Psoas muscle (tissue), 8 donors: Measurements from ENCODE around the gene CEP250. TPM values are rescaled to one million over a fixed set of nuclear protein-coding genes. Genes with fewer than 3 reads are reported as not detected.

Source experiments
- ATAC-seq, 4 donors: fragments of 200-7000 bp; cut with Tn5 transposase; one replicate each; pipeline ENCODE4 v1.9.1; 2020; ENCODE audit warnings: moderate library complexity in 3 of 4, mild to moderate bottlenecking in 2 of 4
- DNase-seq, 2 donors: peaks; one replicate each; pipeline ENCODE4 v3.0.0-alpha.2; 2020
- H3K27ac ChIP-seq: fragments of 200-600 bp; one replicate; pipeline ENCODE4 v1.8.0; 2022
- H3K27me3 ChIP-seq, 3 donors: fragments of 200-600 bp in 1 of 3; one replicate each; pipeline versions ENCODE4 v1.6.1 to v1.8.0; 2013 to 2022; ENCODE audit warnings: low read length in 2 of 3, mild to moderate bottlenecking in 2 of 3, moderate library complexity in 1 of 3; ENCODE audit not compliant: insufficient read depth in 3 of 3
- H3K36me3 ChIP-seq, 2 donors: fragments of 200-600 bp in 1 of 2; one replicate each; pipeline versions ENCODE4 v1.6.1 to v1.8.0; 2013 to 2022; ENCODE audit warnings: low read depth in 1 of 2, mild to moderate bottlenecking in 1 of 2, moderate library complexity in 1 of 2; ENCODE audit not compliant: insufficient read depth in 1 of 2
- H3K4me1 ChIP-seq: fragments of 200-600 bp; one replicate; pipeline ENCODE4 v1.8.0; 2022
- H3K4me3 ChIP-seq: fragments of 200-600 bp; one replicate; pipeline ENCODE4 v1.8.0; 2022; ENCODE audit warnings: mild to moderate bottlenecking
- H3K9me3 ChIP-seq: fragments of 200-600 bp; one replicate; pipeline ENCODE4 v1.8.0; 2022
- WGBS, 3 donors: extraction: QIAGEN DNeasy Blood & Tissue Kit; methylation state at CpG; one replicate each; pipeline versions ENCODE4 v1.1.6 to v1.1.7; 2013; 5-methylcytosine and 5-hydroxymethylcytosine counted together
- intact Hi-C, 2 donors: fragments of 100-400 bp; cut with DNase I; formaldehyde crosslinking; loops; one replicate each; pipeline versions ENCODE4 v1.11.0 to v1.14.2; 2022
- long read RNA-seq, 2 donors: library from polyadenylated mRNA; unstranded; transcript quantifications; one replicate each; pipeline ENCODE4 v2.0.0, GENCODE V29; 2021
- polyA plus RNA-seq, 3 donors: library from polyadenylated mRNA; stranded (reverse); fragments of 200-250 nt; gene quantifications; one replicate each; pipeline ENCODE4 v1.2.3, GENCODE V29; 2013
- total RNA-seq, 4 donors: library from RNA; stranded (reverse); fragmentation: NEBNext Ultra II Directional in 2 of 4; extraction: Animal tissue kit (Norgen Biotek cat#: 25700) in 2 of 4; gene quantifications; one replicate each; pipeline versions ENCODE4 v1.2.1 to v1.2.4, GENCODE V29; 2021 to 2023
- TF ChIP-seq, protein P1 (sequence below): fragments of 200-600 bp; IDR thresholded peaks from one replicate; pipeline ENCODE4 v1.8.0; 2022; ENCODE audit warnings: antibody characterized with exemption
- donor health status: healthy with polysubstance abuse.
- donor health status: DM: no; HTN: no; CAD: no; lungs with moderate emphysema.
- donor health status: Bipolar disorder and iron deficiency.
- donor health status: healthy.
- donor health status: DM: yes; HTN: yes; CAD: no.
- donor health status: DM: no; HTN: no; CAD: no.
- donor health status: DM: no; HTN: no; CAD: no.
- donor health status: DM: yes; HTN: yes; CAD: no.

CEP250 gene, protein sequence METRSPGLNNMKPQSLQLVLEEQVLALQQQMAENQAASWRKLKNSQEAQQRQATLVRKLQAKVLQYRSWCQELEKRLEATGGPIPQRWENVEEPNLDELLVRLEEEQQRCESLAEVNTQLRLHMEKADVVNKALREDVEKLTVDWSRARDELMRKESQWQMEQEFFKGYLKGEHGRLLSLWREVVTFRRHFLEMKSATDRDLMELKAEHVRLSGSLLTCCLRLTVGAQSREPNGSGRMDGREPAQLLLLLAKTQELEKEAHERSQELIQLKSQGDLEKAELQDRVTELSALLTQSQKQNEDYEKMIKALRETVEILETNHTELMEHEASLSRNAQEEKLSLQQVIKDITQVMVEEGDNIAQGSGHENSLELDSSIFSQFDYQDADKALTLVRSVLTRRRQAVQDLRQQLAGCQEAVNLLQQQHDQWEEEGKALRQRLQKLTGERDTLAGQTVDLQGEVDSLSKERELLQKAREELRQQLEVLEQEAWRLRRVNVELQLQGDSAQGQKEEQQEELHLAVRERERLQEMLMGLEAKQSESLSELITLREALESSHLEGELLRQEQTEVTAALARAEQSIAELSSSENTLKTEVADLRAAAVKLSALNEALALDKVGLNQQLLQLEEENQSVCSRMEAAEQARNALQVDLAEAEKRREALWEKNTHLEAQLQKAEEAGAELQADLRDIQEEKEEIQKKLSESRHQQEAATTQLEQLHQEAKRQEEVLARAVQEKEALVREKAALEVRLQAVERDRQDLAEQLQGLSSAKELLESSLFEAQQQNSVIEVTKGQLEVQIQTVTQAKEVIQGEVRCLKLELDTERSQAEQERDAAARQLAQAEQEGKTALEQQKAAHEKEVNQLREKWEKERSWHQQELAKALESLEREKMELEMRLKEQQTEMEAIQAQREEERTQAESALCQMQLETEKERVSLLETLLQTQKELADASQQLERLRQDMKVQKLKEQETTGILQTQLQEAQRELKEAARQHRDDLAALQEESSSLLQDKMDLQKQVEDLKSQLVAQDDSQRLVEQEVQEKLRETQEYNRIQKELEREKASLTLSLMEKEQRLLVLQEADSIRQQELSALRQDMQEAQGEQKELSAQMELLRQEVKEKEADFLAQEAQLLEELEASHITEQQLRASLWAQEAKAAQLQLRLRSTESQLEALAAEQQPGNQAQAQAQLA (N-terminal part only)
- total RNA-seq (10 to 100 TPM; 17.0 to 19.3 (median 17.6) TPM), polyA plus RNA-seq (10 to 100 TPM in 1 of 3 donors, 1 to 10 TPM in 2; 4.2 to 13.2 (median 7.4) TPM)
- long read RNA-seq, donor 1, partial matches to known transcripts: 10 of 20 reads
- long read RNA-seq, donor 1, other reads (novel, unspliced or antisense): 10 of 20 reads
- long read RNA-seq, donor 2, partial matches to known transcripts: 4 of 13 reads
- long read RNA-seq, donor 2, other reads (novel, unspliced or antisense): 9 of 13 reads

DNA sequence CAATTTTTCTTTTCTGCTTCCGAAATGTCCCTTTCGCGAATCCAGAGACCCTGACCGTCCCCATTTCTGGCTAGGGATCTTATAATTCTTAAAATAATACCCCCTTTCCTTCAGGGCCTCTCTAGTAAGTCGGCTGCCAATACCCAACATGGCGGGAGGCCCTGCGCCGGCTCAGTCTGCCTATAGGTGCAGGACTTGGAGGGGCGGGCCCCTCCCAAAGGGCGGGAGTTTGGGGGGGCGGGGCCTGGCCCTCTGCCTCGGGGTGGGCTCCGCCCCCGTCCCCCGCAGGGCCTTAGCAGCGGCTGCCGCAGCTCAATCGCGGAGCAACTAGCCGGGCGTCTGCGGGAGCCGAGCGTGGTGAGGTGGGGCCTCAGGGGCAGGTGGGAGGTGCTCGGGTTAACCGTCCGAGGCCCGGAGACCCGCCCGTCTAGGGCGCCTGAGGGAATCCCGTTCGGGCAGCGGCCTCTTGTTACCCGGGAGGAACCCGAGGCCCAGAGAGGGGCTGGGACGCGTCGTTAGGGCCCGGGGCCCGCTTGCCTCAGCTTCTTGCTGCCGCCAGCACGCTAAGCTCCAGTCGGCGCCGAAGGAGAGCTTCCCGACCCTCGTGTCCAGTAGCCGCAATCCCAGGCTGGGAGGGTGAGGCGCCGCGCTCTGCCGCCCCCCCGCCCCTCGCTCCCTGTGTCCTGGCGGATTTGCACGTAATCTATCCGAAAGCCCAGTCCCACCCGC, at the start of gene CEP250:
TSS of gene CEP250 (plus strand) at position 718 of the 729 bp plus-strand sequence. CDS start 6,770 bp downstream, outside the sequence.
- peaks cover 17% of the 10 kb centered on the region for H3K4me1 ChIP-seq
- peaks cover 0 to 11% of the 10 kb centered on the region in 2 donors for H3K36me3 ChIP-seq
- 0 to 1% (median 0%) methylated on average over 33 to 59 of the region's 59 CpGs for WGBS, 3 donors
- peak within 1 kb of the TSS; percentile 81 for H3K4me3 ChIP-seq
- H3K27me3 ChIP-seq: no peaks in the 10 kb centered on the region
- ATAC-seq (peak; percentile 97 to 99 (median 98)), DNase-seq (peak; percentile 92 to 97)
- TF ChIP-seq, protein P1, sequence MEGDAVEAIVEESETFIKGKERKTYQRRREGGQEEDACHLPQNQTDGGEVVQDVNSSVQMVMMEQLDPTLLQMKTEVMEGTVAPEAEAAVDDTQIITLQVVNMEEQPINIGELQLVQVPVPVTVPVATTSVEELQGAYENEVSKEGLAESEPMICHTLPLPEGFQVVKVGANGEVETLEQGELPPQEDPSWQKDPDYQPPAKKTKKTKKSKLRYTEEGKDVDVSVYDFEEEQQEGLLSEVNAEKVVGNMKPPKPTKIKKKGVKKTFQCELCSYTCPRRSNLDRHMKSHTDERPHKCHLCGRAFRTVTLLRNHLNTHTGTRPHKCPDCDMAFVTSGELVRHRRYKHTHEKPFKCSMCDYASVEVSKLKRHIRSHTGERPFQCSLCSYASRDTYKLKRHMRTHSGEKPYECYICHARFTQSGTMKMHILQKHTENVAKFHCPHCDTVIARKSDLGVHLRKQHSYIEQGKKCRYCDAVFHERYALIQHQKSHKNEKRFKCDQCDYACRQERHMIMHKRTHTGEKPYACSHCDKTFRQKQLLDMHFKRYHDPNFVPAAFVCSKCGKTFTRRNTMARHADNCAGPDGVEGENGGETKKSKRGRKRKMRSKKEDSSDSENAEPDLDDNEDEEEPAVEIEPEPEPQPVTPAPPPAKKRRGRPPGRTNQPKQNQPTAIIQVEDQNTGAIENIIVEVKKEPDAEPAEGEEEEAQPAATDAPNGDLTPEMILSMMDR: no peak
- no peaks in the 10 kb centered on the region for H3K9me3 ChIP-seq
- intact Hi-C loops: loop anchor here in 1 of 2 donors (5.0 to 10.0 kb wide), 3 partner anchors 43 to 310 kb away; partner anchors contain the start of genes EDEM2 and UQCC1
- H3K27ac ChIP-seq: peak within 1 kb of the TSS; percentile 92

DNA sequence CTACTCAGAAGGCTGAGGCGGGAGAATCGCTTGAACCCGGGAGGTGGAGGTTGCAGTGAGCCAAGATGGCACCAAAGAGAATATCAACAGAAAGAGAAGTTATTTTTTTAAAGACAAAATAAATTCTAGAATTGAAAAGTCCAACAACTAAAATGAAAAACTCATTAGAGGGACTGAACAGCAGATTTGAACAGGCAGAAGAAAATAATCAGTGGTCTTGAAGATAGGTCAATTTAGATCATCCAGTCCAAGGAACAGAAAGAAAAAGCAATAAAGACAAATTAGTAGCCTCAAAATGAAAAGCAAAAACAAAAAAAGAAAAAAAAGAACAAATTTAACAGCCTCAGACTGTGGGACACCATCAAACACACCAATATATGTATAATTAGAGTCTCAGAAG, 49.6 kb upstream of the CEP250 start:
- H3K36me3 ChIP-seq: peaks cover 3 to 50% of the 10 kb centered on the region in 2 donors

DNA sequence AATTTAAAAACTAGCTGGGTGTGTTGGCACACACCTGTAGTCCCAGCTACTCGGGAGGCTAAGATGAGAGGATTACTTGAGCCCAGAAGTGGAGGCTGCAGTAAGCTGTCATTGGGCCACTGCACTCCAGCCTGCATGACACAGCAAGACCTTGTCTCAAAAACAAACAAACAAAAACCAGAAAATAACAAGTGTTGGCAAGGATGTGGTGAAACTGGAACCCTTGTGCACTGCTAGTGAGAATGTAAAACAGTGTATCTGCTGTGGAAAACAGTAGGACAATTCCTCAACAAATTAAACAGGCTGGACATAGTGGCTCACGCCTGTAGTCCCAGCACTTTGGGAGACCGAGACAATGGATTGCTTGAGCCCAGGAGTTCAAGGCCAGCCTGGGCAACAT, 47.1 kb upstream of the CEP250 start:
- no peaks in the 10 kb centered on the region for H3K27me3 ChIP-seq
- H3K4me3 ChIP-seq: no peak overlapping the region
- peaks cover 0 to 47% of the 10 kb centered on the region in 2 donors for H3K36me3 ChIP-seq
- ATAC-seq (no peak), DNase-seq (no peak)
- no peaks in the 10 kb centered on the region for H3K9me3 ChIP-seq
- 95 to 97% (median 96%) methylated on average over 3 of the region's 3 CpGs for WGBS, 3 donors
- H3K27ac ChIP-seq: no peak overlapping the region
- peaks cover 3% of the 10 kb centered on the region for H3K4me1 ChIP-seq
- intact Hi-C loops: loop anchor here in 1 of 2 donors (2.0 kb wide), 1 partner anchor 41 kb away; no protein-coding TSS in a partner anchor
- TF ChIP-seq, protein P1: no peak

More for the DNA sequence above, 49.6 kb upstream of the CEP250 start:
- ATAC-seq (no peak), DNase-seq (no peak)
- intact Hi-C loops: no loop called here
- no peak overlapping the region for H3K27ac ChIP-seq
- WGBS, 3 donors: 94 to 100% (median 96%) methylated on average over 3 of the region's 3 CpGs
- H3K9me3 ChIP-seq: no peaks in the 10 kb centered on the region
- H3K27me3 ChIP-seq: no peaks in the 10 kb centered on the region
- no peak overlapping the region for H3K4me3 ChIP-seq
- H3K4me1 ChIP-seq: no peaks in the 10 kb centered on the region
- TF ChIP-seq, protein P1: no peak
